ENCODE data around the gene MAP3K21.

DNA sequence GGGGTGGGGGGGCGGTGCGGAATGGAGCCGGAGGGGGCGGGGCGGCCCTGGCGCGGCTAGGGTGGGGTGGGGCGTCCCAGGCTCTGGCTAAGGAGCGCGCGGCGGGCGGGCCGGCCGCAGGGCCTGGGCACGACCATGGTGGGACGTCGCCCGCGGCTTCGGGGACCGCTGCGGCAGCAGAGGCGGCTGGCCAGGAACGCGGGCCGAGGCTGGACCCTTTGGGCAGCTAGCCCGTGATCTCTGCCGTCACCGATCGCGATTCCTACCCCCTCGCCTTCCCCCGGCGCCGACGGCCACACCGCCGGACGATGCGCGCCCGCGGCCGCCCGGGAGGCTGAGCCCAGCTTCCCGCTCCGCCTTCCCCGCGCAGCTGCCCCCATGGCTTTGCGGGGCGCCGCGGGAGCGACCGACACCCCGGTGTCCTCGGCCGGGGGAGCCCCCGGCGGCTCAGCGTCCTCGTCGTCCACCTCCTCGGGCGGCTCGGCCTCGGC is at the start of gene MAP3K21:
- TF ChIP-seq, protein P1, sequence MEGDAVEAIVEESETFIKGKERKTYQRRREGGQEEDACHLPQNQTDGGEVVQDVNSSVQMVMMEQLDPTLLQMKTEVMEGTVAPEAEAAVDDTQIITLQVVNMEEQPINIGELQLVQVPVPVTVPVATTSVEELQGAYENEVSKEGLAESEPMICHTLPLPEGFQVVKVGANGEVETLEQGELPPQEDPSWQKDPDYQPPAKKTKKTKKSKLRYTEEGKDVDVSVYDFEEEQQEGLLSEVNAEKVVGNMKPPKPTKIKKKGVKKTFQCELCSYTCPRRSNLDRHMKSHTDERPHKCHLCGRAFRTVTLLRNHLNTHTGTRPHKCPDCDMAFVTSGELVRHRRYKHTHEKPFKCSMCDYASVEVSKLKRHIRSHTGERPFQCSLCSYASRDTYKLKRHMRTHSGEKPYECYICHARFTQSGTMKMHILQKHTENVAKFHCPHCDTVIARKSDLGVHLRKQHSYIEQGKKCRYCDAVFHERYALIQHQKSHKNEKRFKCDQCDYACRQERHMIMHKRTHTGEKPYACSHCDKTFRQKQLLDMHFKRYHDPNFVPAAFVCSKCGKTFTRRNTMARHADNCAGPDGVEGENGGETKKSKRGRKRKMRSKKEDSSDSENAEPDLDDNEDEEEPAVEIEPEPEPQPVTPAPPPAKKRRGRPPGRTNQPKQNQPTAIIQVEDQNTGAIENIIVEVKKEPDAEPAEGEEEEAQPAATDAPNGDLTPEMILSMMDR (optimal IDR thresholded peaks at IDR 0.05 in 1 of 3, IDR thresholded peaks at IDR 0.05 in 1 of 3, conservative IDR thresholded peaks at IDR 0.05 in 1 of 3; ENCODE audit: extremely low read depth in 1 of 3, insufficient read depth in 2 of 3, low read length in 3 of 3): no peak
- no peak for TF ChIP-seq EZH2 (IDR thresholded peaks at IDR 0.05; ENCODE audit: low read length)

Data from keratinocyte (primary cell).